ENCODE data around the gene SMG9. TPM values are rescaled to one million over a fixed set of nuclear protein-coding genes. Genes with fewer than 3 reads are reported as not detected.

Gene SMG9
- total RNA-seq, 6 experiments from 2014 or later: 29.8 to 39.4 (median 32.0) TPM

DNA sequence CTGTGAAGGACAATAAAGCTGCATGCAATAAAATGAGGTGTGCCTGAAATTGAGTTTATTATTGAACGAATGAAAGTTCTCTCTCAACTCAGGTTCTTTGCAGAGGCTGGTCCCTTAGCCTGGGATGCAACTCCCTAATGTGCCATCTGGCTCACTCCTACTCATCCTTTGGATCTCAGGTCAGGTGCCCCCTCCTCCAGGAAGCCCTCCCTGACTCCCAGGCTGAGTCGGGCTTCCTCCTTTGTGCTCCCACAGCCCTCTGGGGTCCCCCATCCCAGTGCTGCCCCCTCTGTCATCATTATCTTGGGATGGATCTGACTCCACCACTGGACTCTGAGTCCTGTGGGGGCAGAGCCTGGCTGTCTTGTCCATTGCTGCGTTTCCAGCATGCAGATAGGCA is 41.6 kb downstream of the SMG9 start:
- DNase-seq: no peak
- TF ChIP-seq, protein P1, sequence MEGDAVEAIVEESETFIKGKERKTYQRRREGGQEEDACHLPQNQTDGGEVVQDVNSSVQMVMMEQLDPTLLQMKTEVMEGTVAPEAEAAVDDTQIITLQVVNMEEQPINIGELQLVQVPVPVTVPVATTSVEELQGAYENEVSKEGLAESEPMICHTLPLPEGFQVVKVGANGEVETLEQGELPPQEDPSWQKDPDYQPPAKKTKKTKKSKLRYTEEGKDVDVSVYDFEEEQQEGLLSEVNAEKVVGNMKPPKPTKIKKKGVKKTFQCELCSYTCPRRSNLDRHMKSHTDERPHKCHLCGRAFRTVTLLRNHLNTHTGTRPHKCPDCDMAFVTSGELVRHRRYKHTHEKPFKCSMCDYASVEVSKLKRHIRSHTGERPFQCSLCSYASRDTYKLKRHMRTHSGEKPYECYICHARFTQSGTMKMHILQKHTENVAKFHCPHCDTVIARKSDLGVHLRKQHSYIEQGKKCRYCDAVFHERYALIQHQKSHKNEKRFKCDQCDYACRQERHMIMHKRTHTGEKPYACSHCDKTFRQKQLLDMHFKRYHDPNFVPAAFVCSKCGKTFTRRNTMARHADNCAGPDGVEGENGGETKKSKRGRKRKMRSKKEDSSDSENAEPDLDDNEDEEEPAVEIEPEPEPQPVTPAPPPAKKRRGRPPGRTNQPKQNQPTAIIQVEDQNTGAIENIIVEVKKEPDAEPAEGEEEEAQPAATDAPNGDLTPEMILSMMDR (IDR thresholded peaks at IDR 0.05): no peak
- Mint-ChIP-seq H3K4me1 (ENCODE audit: low read depth) (no peaks in the 10 kb centered on the region; the same call in 1 of the 2 replicates), H3K36me3 (ENCODE audit: low read depth) (peaks cover 8% of the 10 kb centered on the region), H3K9me3 (peaks cover 10% of the 10 kb centered on the region), H3K4me3 (no peak overlapping the region), H3K27ac (no peak overlapping the region), H3K27me3 (ENCODE audit: insufficient read depth) (peaks cover 6% of the 10 kb centered on the region)

DNA sequence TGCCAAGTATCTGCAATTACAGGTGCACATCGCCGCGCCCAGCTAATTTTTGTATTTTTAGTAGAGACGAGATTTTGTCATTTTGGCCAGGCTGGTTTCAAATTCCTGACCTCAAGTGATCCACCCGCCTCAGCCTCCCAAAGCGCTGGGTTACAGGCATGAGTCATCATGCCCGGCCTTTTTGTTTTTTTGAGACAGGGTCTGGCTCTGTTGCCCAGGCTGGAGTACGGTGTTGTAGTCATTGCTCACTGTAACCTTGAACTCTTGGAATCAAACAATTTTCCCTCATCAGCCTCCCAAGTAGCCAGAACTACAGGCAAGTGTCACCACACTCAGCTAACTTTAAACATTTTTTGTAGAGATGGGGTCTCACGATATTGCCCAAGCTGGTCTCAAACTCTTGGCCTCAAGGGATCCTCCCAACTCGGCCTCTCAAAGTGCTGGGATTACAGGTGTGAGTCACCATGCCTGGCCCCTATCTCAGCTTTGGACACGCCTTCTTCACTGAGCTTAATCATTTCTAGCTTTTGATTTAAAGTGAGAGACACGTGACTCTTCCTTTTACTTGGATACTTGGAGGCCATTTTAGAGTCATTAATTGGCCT is 42.9 kb downstream of the SMG9 start:
- TF ChIP-seq, protein P1 (IDR thresholded peaks at IDR 0.05): no peak
- peaks cover 8% of the 10 kb centered on the region for H3K36me3 Mint-ChIP-seq (ENCODE audit: low read depth)
- H3K27ac Mint-ChIP-seq: no peak overlapping the region
- H3K4me3 Mint-ChIP-seq: no peak overlapping the region
- H3K9me3 Mint-ChIP-seq: peaks cover 13% of the 10 kb centered on the region
- peaks cover 7% of the 10 kb centered on the region for H3K27me3 Mint-ChIP-seq (ENCODE audit: insufficient read depth)
- peak; percentile 16 for DNase-seq
- no peaks in the 10 kb centered on the region; the same call in 1 of the 2 replicates for H3K4me1 Mint-ChIP-seq (ENCODE audit: low read depth)

DNA sequence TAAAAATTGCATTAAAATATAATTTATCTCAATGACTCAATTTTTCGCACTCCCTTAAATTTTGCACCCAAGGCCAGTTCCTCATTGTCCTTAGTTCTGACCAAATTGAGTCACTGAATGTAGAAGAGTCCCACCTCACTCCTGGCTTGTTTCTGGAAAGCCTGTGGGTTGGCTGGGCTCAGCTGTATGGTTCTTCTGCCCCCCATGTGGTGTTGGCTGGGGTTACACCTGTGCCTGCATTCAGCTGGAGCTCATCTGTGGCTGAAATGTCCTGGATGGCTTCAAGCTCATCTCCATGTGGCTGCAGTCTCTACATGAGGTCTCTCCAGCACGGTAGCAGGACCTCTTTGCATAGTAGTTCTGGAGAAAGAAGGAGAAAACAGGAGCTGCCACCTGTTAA is 46.0 kb downstream of the SMG9 start:
- Mint-ChIP-seq H3K27me3 (ENCODE audit: insufficient read depth) (peaks cover 6% of the 10 kb centered on the region), H3K4me1 (ENCODE audit: low read depth) (no peaks in the 10 kb centered on the region; the same call in 1 of the 2 replicates), H3K9me3 (peaks cover 13% of the 10 kb centered on the region), H3K36me3 (ENCODE audit: low read depth) (peaks cover 8% of the 10 kb centered on the region), H3K27ac (no peak overlapping the region), H3K4me3 (no peak overlapping the region)
- TF ChIP-seq, protein P1 (IDR thresholded peaks at IDR 0.05): no peak
- DNase-seq: no peak

DNA sequence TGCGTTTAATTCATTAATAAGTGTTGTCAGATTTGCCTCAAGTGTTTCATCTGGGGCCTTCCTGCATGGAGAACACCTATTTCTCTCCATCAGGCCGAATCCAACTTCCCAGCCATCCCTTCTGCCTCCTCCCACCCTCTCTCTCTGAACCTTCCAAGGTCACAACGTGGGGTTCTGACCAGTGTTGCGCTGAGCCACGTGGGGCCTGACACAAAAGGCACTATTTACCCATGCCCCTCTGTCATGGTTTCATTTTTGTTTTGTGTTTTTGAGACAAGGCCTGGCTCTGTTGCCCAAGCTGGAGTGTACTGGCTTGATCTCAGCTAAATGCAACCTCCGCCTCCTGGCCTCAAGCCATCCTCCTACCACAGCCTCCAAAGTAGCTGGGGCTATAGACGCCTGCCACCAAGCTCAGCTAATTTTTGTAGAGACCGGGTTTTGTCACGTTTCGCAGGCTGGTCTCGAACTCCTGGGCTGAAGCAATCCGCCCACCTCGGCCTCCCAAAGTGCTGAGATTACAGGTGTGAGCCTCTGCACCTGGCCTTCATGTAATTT is 47.5 kb downstream of the SMG9 start:
- Mint-ChIP-seq H3K27ac (no peak overlapping the region), H3K4me1 (ENCODE audit: low read depth) (peaks cover 12% of the 10 kb centered on the region), H3K36me3 (ENCODE audit: low read depth) (peaks cover 8% of the 10 kb centered on the region), H3K4me3 (no peak overlapping the region), H3K9me3 (peaks cover 13% of the 10 kb centered on the region), H3K27me3 (ENCODE audit: insufficient read depth) (peaks cover 2% of the 10 kb centered on the region; the same call in 1 of the 2 replicates)
- DNase-seq: no peak
- TF ChIP-seq, protein P1 (IDR thresholded peaks at IDR 0.05): no peak

DNA sequence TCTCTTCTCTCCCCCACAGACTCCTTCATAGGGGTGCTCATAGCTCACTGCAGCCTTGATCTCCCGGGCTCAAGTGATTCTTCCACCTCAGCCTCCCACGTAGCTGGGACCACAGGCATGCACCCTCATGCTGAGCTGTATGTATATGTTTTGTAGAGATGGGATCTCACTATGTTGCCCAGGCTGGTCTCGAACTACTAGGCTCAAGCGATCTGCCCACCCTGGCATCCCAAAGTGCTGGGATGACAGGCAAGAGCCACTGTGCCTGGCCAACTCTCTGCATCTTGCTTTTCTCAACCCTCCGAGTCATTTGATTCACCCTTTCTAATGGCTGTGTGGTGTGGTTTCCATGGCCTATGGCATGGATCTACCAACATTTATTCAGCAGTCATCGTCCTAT is 49.0 kb downstream of the SMG9 start:
- Mint-ChIP-seq H3K4me1 (ENCODE audit: low read depth) (peaks cover 25% of the 10 kb centered on the region), H3K27ac (no peak overlapping the region), H3K27me3 (ENCODE audit: insufficient read depth) (peaks cover 2% of the 10 kb centered on the region; the same call in 1 of the 2 replicates), H3K36me3 (ENCODE audit: low read depth) (peaks cover 8% of the 10 kb centered on the region), H3K9me3 (peaks cover 13% of the 10 kb centered on the region), H3K4me3 (no peak overlapping the region)
- TF ChIP-seq, protein P1 (IDR thresholded peaks at IDR 0.05): no peak
- DNase-seq: no peak

Measured in HFFc6 (cell line).